Smooth muscle cell of the coronary artery (primary cell): Measurements from ENCODE around the gene NOVA1. TPM values are rescaled to one million over a fixed set of nuclear protein-coding genes. Genes with fewer than 3 reads are reported as not detected.

Experiments used
- total RNA-seq: library from RNA; depleted of rRNA; stranded (reverse); fragments of >200 nt; gene quantifications from 2 replicates; pipeline ENCODE4 v1.2.3, GENCODE V29; 2014; ENCODE audit warnings: low replicate concordance

Gene NOVA1, protein sequence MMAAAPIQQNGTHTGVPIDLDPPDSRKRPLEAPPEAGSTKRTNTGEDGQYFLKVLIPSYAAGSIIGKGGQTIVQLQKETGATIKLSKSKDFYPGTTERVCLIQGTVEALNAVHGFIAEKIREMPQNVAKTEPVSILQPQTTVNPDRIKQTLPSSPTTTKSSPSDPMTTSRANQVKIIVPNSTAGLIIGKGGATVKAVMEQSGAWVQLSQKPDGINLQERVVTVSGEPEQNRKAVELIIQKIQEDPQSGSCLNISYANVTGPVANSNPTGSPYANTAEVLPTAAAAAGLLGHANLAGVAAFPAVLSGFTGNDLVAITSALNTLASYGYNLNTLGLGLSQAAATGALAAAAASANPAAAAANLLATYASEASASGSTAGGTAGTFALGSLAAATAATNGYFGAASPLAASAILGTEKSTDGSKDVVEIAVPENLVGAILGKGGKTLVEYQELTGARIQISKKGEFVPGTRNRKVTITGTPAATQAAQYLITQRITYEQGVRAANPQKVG
- 0.90 and 2.2 TPM in 2 replicates for total RNA-seq

DNA sequence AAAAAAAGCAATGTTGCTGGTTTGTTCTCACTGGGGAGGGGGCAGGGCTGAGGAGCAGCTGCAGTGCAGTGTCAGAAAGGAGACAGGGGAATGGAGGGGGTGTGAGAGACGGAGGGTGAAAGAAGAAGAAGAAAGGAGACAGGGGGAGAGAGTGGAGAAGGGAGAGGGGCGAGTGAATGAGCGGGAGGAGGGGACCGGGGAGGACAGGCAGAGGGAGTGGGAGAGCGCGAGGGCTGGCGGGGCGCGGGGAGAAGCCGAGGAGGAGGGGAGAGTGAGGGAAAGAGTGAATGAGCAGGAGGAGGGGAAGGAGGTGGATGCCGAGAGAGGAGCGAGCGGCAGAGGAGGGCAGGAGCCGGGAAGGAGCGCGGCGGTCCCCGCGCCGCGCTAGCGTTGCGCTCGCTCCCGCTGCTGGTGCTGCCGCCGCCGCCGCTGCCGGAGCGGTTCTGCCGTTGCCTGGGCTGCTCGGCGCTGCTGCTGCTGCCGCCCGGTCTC, at the start of gene NOVA1:
Gene NOVA1, minus strand, starts transcription at position 445 of the 492 bp plus-strand sequence. CDS start 597 bp downstream, outside the sequence.

